ENCODE results near the gene MRPL37.

The MRPL37 gene

DNA sequence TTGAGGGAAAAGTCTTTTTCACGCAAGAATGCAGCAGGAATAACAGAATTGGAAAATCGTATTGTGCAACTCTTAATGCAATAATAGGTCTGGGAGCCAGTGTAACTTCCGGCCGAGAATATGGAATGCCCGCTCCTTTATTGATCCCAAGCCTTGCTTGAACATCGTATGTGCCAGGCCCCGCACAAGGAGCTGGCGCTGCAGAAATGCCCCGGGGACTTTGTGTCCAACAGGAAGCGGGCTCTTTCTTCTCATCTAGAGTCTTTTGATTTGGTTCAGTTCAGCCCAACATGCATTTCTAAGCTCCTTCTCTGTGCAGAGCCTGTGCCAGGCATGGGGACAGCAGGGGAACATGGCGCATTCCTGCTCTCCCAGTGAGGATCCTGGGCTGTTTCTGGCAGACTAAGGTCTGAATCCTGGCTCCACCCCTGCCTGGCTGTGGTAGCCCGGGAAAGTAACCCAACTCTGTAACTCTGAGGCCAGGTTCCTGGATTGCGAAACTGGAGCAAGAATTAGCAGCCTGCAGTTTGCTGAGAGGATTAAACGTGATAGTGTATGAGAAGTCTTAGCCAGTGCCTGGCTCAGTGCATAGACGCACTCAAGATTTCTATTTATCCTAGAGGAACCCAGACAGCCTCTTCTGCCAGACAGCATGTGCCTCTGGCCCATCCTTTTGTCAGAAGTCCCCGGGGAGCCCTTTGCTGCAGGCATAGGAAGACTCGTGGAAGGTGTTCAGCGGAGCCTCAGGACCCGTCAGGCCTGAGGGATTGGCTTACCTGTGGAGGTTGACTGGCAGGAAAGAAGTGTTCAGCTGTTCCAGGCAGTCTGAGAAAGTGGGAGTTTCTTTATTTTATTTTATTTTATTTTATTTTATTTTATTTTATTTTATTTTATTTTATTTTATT, 46.2 kb upstream of the MRPL37 start (continued):
- TF ChIP-seq ZNF701 (tag by site-specific recombination; IDR thresholded peaks at IDR 0.05): no peak
- peak; percentile 50; the same call in 1 of the 2 replicates for TF ChIP-seq ZBTB17 (tag by site-specific recombination; IDR thresholded peaks at IDR 0.05)
- TF ChIP-seq ZNF843 (tag by site-specific recombination; IDR thresholded peaks at IDR 0.05): no peak
- TF ChIP-seq ZNF366 (tag by site-specific recombination; conservative IDR thresholded peaks at IDR 0.05): no peak
- TF ChIP-seq GLIS1 (tag by site-specific recombination; IDR thresholded peaks at IDR 0.05): peak; percentile 44; the same call in 1 of the 2 replicates
- no peak for TF ChIP-seq ZNF404 (tag by site-specific recombination; IDR thresholded peaks at IDR 0.05)
- no peak for TF ChIP-seq AEBP2 (tag by site-specific recombination; IDR thresholded peaks at IDR 0.05; ENCODE audit: borderline replicate concordance)
- TF ChIP-seq KLF16 (tag by site-specific recombination; IDR thresholded peaks at IDR 0.05): no peak
- no peak for TF ChIP-seq IKZF3 (tag by site-specific recombination; IDR thresholded peaks at IDR 0.05)
- no peak for TF ChIP-seq ZNF2 (tag by site-specific recombination; IDR thresholded peaks at IDR 0.05)
- TF ChIP-seq, protein P1, sequence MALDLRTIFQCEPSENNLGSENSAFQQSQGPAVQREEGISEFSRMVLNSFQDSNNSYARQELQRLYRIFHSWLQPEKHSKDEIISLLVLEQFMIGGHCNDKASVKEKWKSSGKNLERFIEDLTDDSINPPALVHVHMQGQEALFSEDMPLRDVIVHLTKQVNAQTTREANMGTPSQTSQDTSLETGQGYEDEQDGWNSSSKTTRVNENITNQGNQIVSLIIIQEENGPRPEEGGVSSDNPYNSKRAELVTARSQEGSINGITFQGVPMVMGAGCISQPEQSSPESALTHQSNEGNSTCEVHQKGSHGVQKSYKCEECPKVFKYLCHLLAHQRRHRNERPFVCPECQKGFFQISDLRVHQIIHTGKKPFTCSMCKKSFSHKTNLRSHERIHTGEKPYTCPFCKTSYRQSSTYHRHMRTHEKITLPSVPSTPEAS (tag by site-specific recombination; IDR thresholded peaks at IDR 0.05): no peak
- TF ChIP-seq ZNF426 (tag by site-specific recombination; IDR thresholded peaks at IDR 0.05): no peak
- peak; percentile 61; the same call in 1 of the 2 replicates for TF ChIP-seq ZNF449 (tag by site-specific recombination; IDR thresholded peaks at IDR 0.05)
- peak; percentile 46 for TF ChIP-seq ZNF335 (tag by site-specific recombination; conservative IDR thresholded peaks at IDR 0.05)
- TF ChIP-seq, protein P2, sequence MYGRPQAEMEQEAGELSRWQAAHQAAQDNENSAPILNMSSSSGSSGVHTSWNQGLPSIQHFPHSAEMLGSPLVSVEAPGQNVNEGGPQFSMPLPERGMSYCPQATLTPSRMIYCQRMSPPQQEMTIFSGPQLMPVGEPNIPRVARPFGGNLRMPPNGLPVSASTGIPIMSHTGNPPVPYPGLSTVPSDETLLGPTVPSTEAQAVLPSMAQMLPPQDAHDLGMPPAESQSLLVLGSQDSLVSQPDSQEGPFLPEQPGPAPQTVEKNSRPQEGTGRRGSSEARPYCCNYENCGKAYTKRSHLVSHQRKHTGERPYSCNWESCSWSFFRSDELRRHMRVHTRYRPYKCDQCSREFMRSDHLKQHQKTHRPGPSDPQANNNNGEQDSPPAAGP (tag by site-specific recombination; IDR thresholded peaks at IDR 0.05): no peak
- TF ChIP-seq, protein P3, sequence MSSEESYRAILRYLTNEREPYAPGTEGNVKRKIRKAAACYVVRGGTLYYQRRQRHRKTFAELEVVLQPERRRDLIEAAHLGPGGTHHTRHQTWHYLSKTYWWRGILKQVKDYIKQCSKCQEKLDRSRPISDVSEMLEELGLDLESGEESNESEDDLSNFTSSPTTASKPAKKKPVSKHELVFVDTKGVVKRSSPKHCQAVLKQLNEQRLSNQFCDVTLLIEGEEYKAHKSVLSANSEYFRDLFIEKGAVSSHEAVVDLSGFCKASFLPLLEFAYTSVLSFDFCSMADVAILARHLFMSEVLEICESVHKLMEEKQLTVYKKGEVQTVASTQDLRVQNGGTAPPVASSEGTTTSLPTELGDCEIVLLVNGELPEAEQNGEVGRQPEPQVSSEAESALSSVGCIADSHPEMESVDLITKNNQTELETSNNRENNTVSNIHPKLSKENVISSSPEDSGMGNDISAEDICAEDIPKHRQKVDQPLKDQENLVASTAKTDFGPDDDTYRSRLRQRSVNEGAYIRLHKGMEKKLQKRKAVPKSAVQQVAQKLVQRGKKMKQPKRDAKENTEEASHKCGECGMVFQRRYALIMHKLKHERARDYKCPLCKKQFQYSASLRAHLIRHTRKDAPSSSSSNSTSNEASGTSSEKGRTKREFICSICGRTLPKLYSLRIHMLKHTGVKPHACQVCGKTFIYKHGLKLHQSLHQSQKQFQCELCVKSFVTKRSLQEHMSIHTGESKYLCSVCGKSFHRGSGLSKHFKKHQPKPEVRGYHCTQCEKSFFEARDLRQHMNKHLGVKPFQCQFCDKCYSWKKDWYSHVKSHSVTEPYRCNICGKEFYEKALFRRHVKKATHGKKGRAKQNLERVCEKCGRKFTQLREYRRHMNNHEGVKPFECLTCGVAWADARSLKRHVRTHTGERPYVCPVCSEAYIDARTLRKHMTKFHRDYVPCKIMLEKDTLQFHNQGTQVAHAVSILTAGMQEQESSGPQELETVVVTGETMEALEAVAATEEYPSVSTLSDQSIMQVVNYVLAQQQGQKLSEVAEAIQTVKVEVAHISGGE (tag by site-specific recombination; conservative IDR thresholded peaks at IDR 0.05; ENCODE audit: low read depth): no peak

- H3K36me3 ChIP-seq (ENCODE audit: control insufficient read depth in 2 of 2, insufficient read depth in 1 of 2, low read length in 2 of 2): no peaks in the 10 kb centered on the region
- H3K4me1 ChIP-seq (ENCODE audit: control insufficient read depth, insufficient read depth, low read length): no peaks in the 10 kb centered on the region
- H3K4me3 ChIP-seq (ENCODE audit: low read depth, low read length): no peak overlapping the region
- CTCF ChIA-PET: no interaction called here
- H3K9me3 ChIP-seq (ENCODE audit: control insufficient read depth, insufficient read depth, low read depth, low read length): no peaks in the 10 kb centered on the region
- H3K27ac ChIP-seq (ENCODE audit: extremely low read depth, low read depth, low read length): no peak overlapping the region
- POLR2A ChIA-PET: no interaction called here
- TF ChIP-seq PRDM1 (tag by site-specific recombination; IDR thresholded peaks at IDR 0.05) (no peak), KLF8 (tag by site-specific recombination; IDR thresholded peaks at IDR 0.05) (no peak)
- TF ChIP-seq, protein P4, sequence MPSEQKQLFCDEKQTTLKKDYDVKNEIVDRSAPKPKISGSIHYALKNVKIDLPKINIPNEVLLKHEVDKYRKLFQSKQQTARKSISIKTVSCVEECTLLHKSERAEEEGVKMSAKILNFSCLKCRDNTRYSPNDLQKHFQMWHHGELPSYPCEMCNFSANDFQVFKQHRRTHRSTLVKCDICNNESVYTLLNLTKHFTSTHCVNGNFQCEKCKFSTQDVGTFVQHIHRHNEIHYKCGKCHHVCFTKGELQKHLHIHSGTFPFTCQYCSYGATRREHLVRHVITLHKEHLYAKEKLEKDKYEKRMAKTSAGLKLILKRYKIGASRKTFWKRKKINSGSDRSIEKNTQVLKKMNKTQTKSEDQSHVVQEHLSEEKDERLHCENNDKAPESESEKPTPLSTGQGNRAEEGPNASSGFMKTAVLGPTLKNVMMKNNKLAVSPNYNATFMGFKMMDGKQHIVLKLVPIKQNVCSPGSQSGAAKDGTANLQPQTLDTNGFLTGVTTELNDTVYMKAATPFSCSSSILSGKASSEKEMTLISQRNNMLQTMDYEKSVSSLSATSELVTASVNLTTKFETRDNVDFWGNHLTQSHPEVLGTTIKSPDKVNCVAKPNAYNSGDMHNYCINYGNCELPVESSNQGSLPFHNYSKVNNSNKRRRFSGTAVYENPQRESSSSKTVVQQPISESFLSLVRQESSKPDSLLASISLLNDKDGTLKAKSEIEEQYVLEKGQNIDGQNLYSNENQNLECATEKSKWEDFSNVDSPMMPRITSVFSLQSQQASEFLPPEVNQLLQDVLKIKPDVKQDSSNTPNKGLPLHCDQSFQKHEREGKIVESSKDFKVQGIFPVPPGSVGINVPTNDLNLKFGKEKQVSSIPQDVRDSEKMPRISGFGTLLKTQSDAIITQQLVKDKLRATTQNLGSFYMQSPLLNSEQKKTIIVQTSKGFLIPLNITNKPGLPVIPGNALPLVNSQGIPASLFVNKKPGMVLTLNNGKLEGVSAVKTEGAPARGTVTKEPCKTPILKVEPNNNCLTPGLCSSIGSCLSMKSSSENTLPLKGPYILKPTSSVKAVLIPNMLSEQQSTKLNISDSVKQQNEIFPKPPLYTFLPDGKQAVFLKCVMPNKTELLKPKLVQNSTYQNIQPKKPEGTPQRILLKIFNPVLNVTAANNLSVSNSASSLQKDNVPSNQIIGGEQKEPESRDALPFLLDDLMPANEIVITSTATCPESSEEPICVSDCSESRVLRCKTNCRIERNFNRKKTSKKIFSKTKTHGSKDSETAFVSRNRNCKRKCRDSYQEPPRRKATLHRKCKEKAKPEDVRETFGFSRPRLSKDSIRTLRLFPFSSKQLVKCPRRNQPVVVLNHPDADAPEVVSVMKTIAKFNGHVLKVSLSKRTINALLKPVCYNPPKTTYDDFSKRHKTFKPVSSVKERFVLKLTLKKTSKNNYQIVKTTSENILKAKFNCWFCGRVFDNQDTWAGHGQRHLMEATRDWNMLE (tag by site-specific recombination; conservative IDR thresholded peaks at IDR 0.05; ENCODE audit: low read depth): no peak
These were observed 43.8 kb upstream of the MRPL37 start for GRCh38 chr1:54156201-54156600.

All from HEK293 (cell line).